GM23338 (cell line): ENCODE measurements around the gene DENND11. TPM values are rescaled to one million over a fixed set of nuclear protein-coding genes. Genes with fewer than 3 reads are reported as not detected.

Source experiments
- ATAC-seq: fragments of 200-7000 bp; cut with Tn5 transposase; 3 replicates; pipeline ENCODE4 v1.9.1; 2020
- DNase-seq: peaks from one replicate; pipeline ENCODE4 v3.0.0-alpha.2; 2015; ENCODE audit warnings: low spot score
- H2AFZ ChIP-seq: fragments of 200-600 bp; sonication (generic); 2 replicates; pipeline ENCODE4 v1.8.0; 2016; ENCODE audit warnings: antibody characterized with exemption, mild to moderate bottlenecking, moderate library complexity
- H3F3A ChIP-seq: fragments of 200-600 bp; sonication (generic); replicated peaks from 2 replicates; pipeline ENCODE4 v1.8.0; 2017; ENCODE audit warnings: antibody characterized with exemption, mixed run types, low read depth
- H3K27ac ChIP-seq: fragments of 200-600 bp; sonication (generic); 2 replicates; pipeline ENCODE4 v1.6.1; 2016; ENCODE audit warnings: low read depth
- H3K27me3 ChIP-seq: fragments of 200-600 bp; sonication (generic); 2 replicates; pipeline ENCODE4 v1.8.0; 2016; ENCODE audit warnings: mild to moderate bottlenecking, mixed run types, moderate library complexity; ENCODE audit not compliant: insufficient read depth
- H3K36me3 ChIP-seq: fragments of 200-600 bp; sonication (generic); 2 replicates; pipeline ENCODE4 v1.8.0; 2016; ENCODE audit warnings: mild to moderate bottlenecking; ENCODE audit not compliant: insufficient read depth
- H3K4me1 ChIP-seq: fragments of 200-600 bp; sonication (generic); 2 replicates; pipeline ENCODE4 v1.8.0; 2016; ENCODE audit warnings: mild to moderate bottlenecking, moderate library complexity; ENCODE audit not compliant: insufficient read depth
- H3K4me2 ChIP-seq: fragments of 200-600 bp; sonication (generic); 2 replicates; pipeline ENCODE4 v1.7.1; 2017; ENCODE audit warnings: mixed run types
- H3K4me3 ChIP-seq: fragments of 200-600 bp; sonication (generic); 2 replicates; pipeline ENCODE4 v1.6.1; 2016; ENCODE audit warnings: mixed run types
- H3K79me2 ChIP-seq: fragments of 200-600 bp; sonication (generic); replicated peaks from 2 replicates; pipeline ENCODE4 v1.8.0; 2017; ENCODE audit warnings: mild to moderate bottlenecking; ENCODE audit not compliant: insufficient read depth
- H3K9me2 ChIP-seq: fragments of 200-600 bp; sonication (generic); 2 replicates; pipeline ENCODE4 v1.8.0; 2017; ENCODE audit not compliant: insufficient read depth
- H4K20me1 ChIP-seq: fragments of 200-600 bp; sonication (generic); replicated peaks from 2 replicates; pipeline ENCODE4 v1.8.0; 2017; ENCODE audit warnings: mild to moderate bottlenecking; ENCODE audit not compliant: insufficient read depth
- H3K27ac Mint-ChIP-seq: 2 replicates; pipeline ENCODE4 v1.8.0; 2020; ENCODE audit warnings: inconsistent platforms, mild to moderate bottlenecking, moderate library complexity, mixed read lengths
- H3K27me3 Mint-ChIP-seq: 3 replicates; pipeline ENCODE4 v1.8.0; 2022; ENCODE audit warnings: low read depth, mild to moderate bottlenecking, moderate library complexity, mixed read lengths, inconsistent platforms; ENCODE audit not compliant: insufficient read depth, poor library complexity
- H3K36me3 Mint-ChIP-seq: 3 replicates; pipeline ENCODE4 v1.8.0; 2021; ENCODE audit warnings: low read depth, mild to moderate bottlenecking, inconsistent platforms, moderate library complexity, mixed read lengths
- H3K4me1 Mint-ChIP-seq: 3 replicates; pipeline ENCODE4 v1.8.0; 2020; ENCODE audit warnings: mild to moderate bottlenecking, inconsistent platforms, mixed read lengths
- H3K4me3 Mint-ChIP-seq: 3 replicates; pipeline ENCODE4 v1.8.0; 2021; ENCODE audit warnings: moderate library complexity, mild to moderate bottlenecking, inconsistent platforms, mixed read lengths
- H3K9me3 Mint-ChIP-seq: 3 replicates; pipeline ENCODE4 v1.8.0; 2020; ENCODE audit warnings: moderate library complexity, mild to moderate bottlenecking, inconsistent platforms, mixed read lengths
- CREB1 ChIP-seq: fragments of 250-450 bp; sonication (Bioruptor Pico); IDR thresholded peaks from 2 replicates; pipeline ENCODE4 v1.5.0; 2020; ENCODE audit warnings: low read depth, mild to moderate bottlenecking, moderate library complexity
- CTCF ChIP-seq, 2 experiments: fragments of 200-600 bp in 1 of 2; sonication (generic) in 1 of 2; conservative IDR thresholded peaks; 2 replicates each; pipeline versions ENCODE4 v1.5.1 to v1.6.1; 2016 to 2017; ENCODE audit warnings: antibody characterized with exemption in 2 of 2, low read depth in 2 of 2, mild to moderate bottlenecking in 2 of 2, moderate library complexity in 1 of 2
- ETS1 ChIP-seq: IDR thresholded peaks from 2 replicates; pipeline ENCODE4 v1.6.1; 2016; ENCODE audit warnings: antibody characterized with exemption
- EZH2 ChIP-seq: fragments of 200-600 bp; sonication (generic); IDR thresholded peaks from one replicate; pipeline ENCODE4 v1.8.0; 2017; ENCODE audit warnings: antibody characterized with exemption, mild to moderate bottlenecking, low read depth; ENCODE audit not compliant: unreplicated experiment
- EZH2phosphoT487 ChIP-seq: fragments of 200-600 bp; sonication (generic); IDR thresholded peaks from one replicate; pipeline ENCODE4 v1.8.1; 2018; ENCODE audit warnings: antibody characterized with exemption; ENCODE audit not compliant: unreplicated experiment
- JUNB ChIP-seq: IDR thresholded peaks from one replicate; pipeline ENCODE4 v1.6.1; 2016; ENCODE audit warnings: antibody characterized with exemption; ENCODE audit not compliant: unreplicated experiment
- NANOG ChIP-seq: IDR thresholded peaks from 2 replicates; pipeline ENCODE4 v1.6.1; 2016; ENCODE audit warnings: antibody characterized with exemption, borderline replicate concordance
- POLR2AphosphoS5 ChIP-seq: IDR thresholded peaks from 2 replicates; pipeline ENCODE4 v1.6.1; 2016; ENCODE audit warnings: antibody characterized with exemption, low read depth
- REST ChIP-seq: IDR thresholded peaks from one replicate; pipeline ENCODE4 v1.6.1; 2018; ENCODE audit warnings: antibody characterized with exemption; ENCODE audit not compliant: unreplicated experiment
- STAT1 ChIP-seq: IDR thresholded peaks from one replicate; pipeline ENCODE4 v1.6.1; 2016; ENCODE audit warnings: antibody characterized with exemption; ENCODE audit not compliant: unreplicated experiment
- ZNF114 ChIP-seq: fragments of 250-450 bp; sonication (Bioruptor Pico); IDR thresholded peaks from 2 replicates; pipeline ENCODE4 v1.5.0; 2020; ENCODE audit warnings: mild to moderate bottlenecking, moderate library complexity
- ZNF331 ChIP-seq: fragments of 250-450 bp; sonication (Bioruptor Pico); IDR thresholded peaks from 2 replicates; pipeline ENCODE4 v1.5.0; 2020; ENCODE audit warnings: low read depth, mild to moderate bottlenecking, moderate library complexity
- ZNF462 ChIP-seq: fragments of 250-450 bp; sonication (Bioruptor Pico); IDR thresholded peaks from 2 replicates; pipeline ENCODE4 v1.5.0; 2020; ENCODE audit warnings: mild to moderate bottlenecking, moderate library complexity
- polyA plus RNA-seq: library from polyadenylated mRNA; unstranded; fragments of >200 nt; fragmentation: Nextera tagmentation; extraction: Ambion mirVana; gene quantifications from 2 replicates; pipeline ENCODE4 v1.2.1, GENCODE V29; 2016
- total RNA-seq: library from RNA; depleted of rRNA; stranded (reverse); fragments of >200 nt; shearing (Covaris generic); gene quantifications from 2 replicates; pipeline ENCODE4 v1.2.3, GENCODE V29; 2014

DENND11 gene
- total and polyA plus RNA-seq, 2 experiments from 2014 or later = 5.1 to 29.5 TPM

- 0 out of 2 replicates have a peak, but pooled peaks cover 3% of the 10 kb centered on the region for H3F3A ChIP-seq
- DNase-seq (no peak), ATAC-seq (peak; percentile 82)
- peaks cover 38% of the 10 kb centered on the region for H3K79me2 ChIP-seq
- H3K27ac Mint-ChIP-seq = peak overlapping the region; percentile 99
- H3K4me1 Mint-ChIP-seq = peaks cover 17% of the 10 kb centered on the region
- H3K4me3 ChIP-seq = peak overlapping the region; percentile 63
- H3K9me2 ChIP-seq = no peaks in the 10 kb centered on the region
- TF ChIP-seq JUNB (no peak), POLR2AphosphoS5 (no peak), ZNF462 (CRISPR knock-in tag) (no peak), EZH2 (no peak), ETS1 (no peak), ZNF114 (CRISPR knock-in tag) (no peak), CREB1 (CRISPR knock-in tag) (no peak), CTCF (conservative IDR thresholded peaks at IDR 0.05; ENCODE audit: low read depth in 2 of 2) (no peak), ZNF331 (no peak), REST (no peak), EZH2phosphoT487 (no peak), NANOG (no peak), STAT1 (no peak)
- peak overlapping the region; percentile 43 for H3K27ac ChIP-seq
- H3K36me3 ChIP-seq = peaks cover 40% of the 10 kb centered on the region
- H3K4me2 ChIP-seq = peak overlapping the region; percentile 81
- peaks cover 14% of the 10 kb centered on the region for H4K20me1 ChIP-seq
- peaks cover 45% of the 10 kb centered on the region for H3K36me3 Mint-ChIP-seq
- H3K27me3 ChIP-seq = no peaks in the 10 kb centered on the region
- H3K27me3 Mint-ChIP-seq = peaks cover 4% of the 10 kb centered on the region
- H3K9me3 Mint-ChIP-seq = no peaks in the 10 kb centered on the region
- H3K4me1 ChIP-seq = peaks cover 8% of the 10 kb centered on the region
- peak overlapping the region; percentile 99 for H3K4me3 Mint-ChIP-seq
- no peak overlapping the region; the same call in 1 of the 2 replicates for H2AFZ ChIP-seq
Measured at GRCh38 chr7:141738592-141739013, 36.6 kb upstream of the DENND11 start.
